ENCODE measurements around the gene MTMR6.

DNA sequence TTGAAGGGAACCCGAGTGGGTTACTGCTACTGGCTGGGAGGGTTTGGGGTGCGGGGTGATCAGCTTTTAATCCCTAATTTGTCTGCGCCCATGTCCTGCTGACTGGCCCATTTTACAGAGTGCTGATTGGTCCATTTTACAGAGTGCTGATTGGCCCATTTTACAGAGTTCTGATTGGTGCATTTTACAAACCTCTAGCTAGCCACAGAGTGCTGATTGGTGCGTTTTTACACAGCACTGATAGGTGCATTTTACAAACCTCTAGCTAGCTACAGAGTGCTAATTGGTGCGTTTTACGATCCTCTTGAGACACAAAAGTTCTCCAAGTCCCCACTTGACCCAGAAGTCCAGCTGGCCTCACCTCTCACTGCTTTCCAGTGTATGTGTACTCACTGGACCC is 43.2 kb downstream of the MTMR6 start:
- TF ChIP-seq, protein P1, sequence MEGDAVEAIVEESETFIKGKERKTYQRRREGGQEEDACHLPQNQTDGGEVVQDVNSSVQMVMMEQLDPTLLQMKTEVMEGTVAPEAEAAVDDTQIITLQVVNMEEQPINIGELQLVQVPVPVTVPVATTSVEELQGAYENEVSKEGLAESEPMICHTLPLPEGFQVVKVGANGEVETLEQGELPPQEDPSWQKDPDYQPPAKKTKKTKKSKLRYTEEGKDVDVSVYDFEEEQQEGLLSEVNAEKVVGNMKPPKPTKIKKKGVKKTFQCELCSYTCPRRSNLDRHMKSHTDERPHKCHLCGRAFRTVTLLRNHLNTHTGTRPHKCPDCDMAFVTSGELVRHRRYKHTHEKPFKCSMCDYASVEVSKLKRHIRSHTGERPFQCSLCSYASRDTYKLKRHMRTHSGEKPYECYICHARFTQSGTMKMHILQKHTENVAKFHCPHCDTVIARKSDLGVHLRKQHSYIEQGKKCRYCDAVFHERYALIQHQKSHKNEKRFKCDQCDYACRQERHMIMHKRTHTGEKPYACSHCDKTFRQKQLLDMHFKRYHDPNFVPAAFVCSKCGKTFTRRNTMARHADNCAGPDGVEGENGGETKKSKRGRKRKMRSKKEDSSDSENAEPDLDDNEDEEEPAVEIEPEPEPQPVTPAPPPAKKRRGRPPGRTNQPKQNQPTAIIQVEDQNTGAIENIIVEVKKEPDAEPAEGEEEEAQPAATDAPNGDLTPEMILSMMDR (IDR thresholded peaks at IDR 0.05), result no peak
- TF ChIP-seq POLR2AphosphoS5 (IDR thresholded peaks at IDR 0.05; ENCODE audit: low read depth, low read length), result no peak

All from Panc1 (cell line).